HepG2 (cell line): ENCODE measurements around the gene DDN. TPM values are rescaled to one million over a fixed set of nuclear protein-coding genes. Genes with fewer than 3 reads are reported as not detected.

ENCODE experiments used
- ATAC-seq: fragments of 200-7000 bp; cut with Tn5 transposase; 3 replicates; pipeline ENCODE4 v1.9.1; 2020; ENCODE audit warnings: mild to moderate bottlenecking, moderate library complexity
- BruUV-seq: library from RNA; stranded (reverse); fragments of 400-500 nt; replicated peaks from 2 replicates; lab custom pipeline; 2021; lab: Mats Ljungman, UMichigan
- CTCF ChIA-PET: fragments of 300-600 bp; formaldehyde crosslinking; extraction: SDS; loops from one replicate; lab custom pipeline; 2021; ENCODE audit warnings: low total read pairs, inconsistent platforms, low intra/inter-chr PET ratio; lab: Yijun Ruan, JAX
- POLR2A ChIA-PET: fragments of 350-600 bp; sonication (Branson Sonifier 250); formaldehyde crosslinking; loops from one replicate; lab custom pipeline; 2020; ENCODE audit warnings: antibody characterized with exemption, inconsistent platforms; lab: Yijun Ruan, JAX
- DNase-seq: peaks from one replicate; pipeline ENCODE4 v3.0.0-alpha.2; 2015; ENCODE audit warnings: low spot score
- FAIRE-seq: peaks from 3 replicates; lab custom pipeline; 2011; peaks lifted over from hg19 to GRCh38; lab: Jason Lieb, UNC
- H2AFZ ChIP-seq: one replicate; pipeline ENCODE4 v1.6.1; 2011; ENCODE audit warnings: low read length, inconsistent platforms
- H3K27ac ChIP-seq: fragments of 300-600 bp; 3 replicates; pipeline ENCODE4 v1.8.0; 2011; ENCODE audit warnings: mixed run types, mild to moderate bottlenecking, mixed read lengths, low read length, inconsistent platforms; ENCODE audit not compliant: insufficient read depth; ENCODE audit errors: extremely low read length
- H3K27me3 ChIP-seq, 2 experiments: fragments of 200-600 bp in 1 of 2; 2 replicates in 1 of 2; 3 replicates in 1 of 2; pipeline versions ENCODE4 v1.6.0 to v1.8.0; 2011; ENCODE audit warnings: low read length in 2 of 2, mild to moderate bottlenecking in 2 of 2, moderate library complexity in 2 of 2, inconsistent platforms in 1 of 2; ENCODE audit not compliant: insufficient read depth in 2 of 2, control insufficient read depth in 1 of 2
- H3K36me3 ChIP-seq, 2 experiments: fragments of 200-600 bp in 1 of 2; replicated peaks in 1 of 2; 2 replicates in 1 of 2; 3 replicates in 1 of 2; pipeline versions ENCODE4 v1.5.1 to v1.8.0; 2011; ENCODE audit warnings: low read length in 2 of 2, inconsistent platforms in 1 of 2; ENCODE audit not compliant: insufficient read depth in 2 of 2, control insufficient read depth in 1 of 2
- H3K4me1 ChIP-seq: 2 replicates; pipeline ENCODE4 v1.5.1; 2012; ENCODE audit warnings: low read length, inconsistent platforms; ENCODE audit not compliant: insufficient read depth
- H3K4me2 ChIP-seq: 2 replicates; pipeline ENCODE4 v1.6.0; 2011; ENCODE audit warnings: low read depth, low read length, inconsistent platforms
- H3K4me3 ChIP-seq, 3 experiments: fragments of 200-600 bp in 1 of 3; sonication (generic), shearing (Covaris generic) in 1 of 3; replicated peaks in 1 of 3; 2 replicates each; pipeline ENCODE4 v1.5.1; 2011 to 2016; ENCODE audit warnings: low read length in 3 of 3, inconsistent platforms in 2 of 3, low read depth in 2 of 3, mild to moderate bottlenecking in 2 of 3, control low read depth in 1 of 3, mixed read lengths in 1 of 3; ENCODE audit not compliant: insufficient read depth in 1 of 3
- H3K79me2 ChIP-seq: one replicate; pipeline ENCODE4 v1.6.1; 2011; ENCODE audit warnings: low read length, inconsistent platforms; ENCODE audit not compliant: insufficient read depth
- H3K9ac ChIP-seq: 2 replicates; pipeline ENCODE4 v1.6.0; 2011; ENCODE audit warnings: mild to moderate bottlenecking, low read depth, low read length, inconsistent platforms; ENCODE audit not compliant: insufficient read depth
- H3K9me3 ChIP-seq: 2 replicates; pipeline ENCODE4 v1.5.1; 2012; ENCODE audit warnings: mild to moderate bottlenecking, low read length
- H4K20me1 ChIP-seq: 2 replicates; pipeline ENCODE4 v1.6.0; 2011; ENCODE audit warnings: inconsistent platforms, mild to moderate bottlenecking, low read length, moderate library complexity; ENCODE audit not compliant: insufficient read depth
- AGO2 ChIP-seq: fragments of 200-400 bp; formaldehyde crosslinking; optimal IDR thresholded peaks from 2 replicates; pipeline ENCODE3; 2017; ENCODE audit warnings: mild to moderate bottlenecking, low read depth, low read length, moderate library complexity
- BORCS8-MEF2B ChIP-seq: sonication (generic); formaldehyde crosslinking; IDR thresholded peaks from 2 replicates; pipeline ENCODE4 v1.8.0; 2022; ENCODE audit warnings: mild to moderate bottlenecking, missing genetic modification reagents
- CTCF ChIP-seq: sonication (generic); formaldehyde crosslinking; IDR thresholded peaks from 2 replicates; pipeline ENCODE4 v1.5.0; 2020; ENCODE audit warnings: mild to moderate bottlenecking, missing genetic modification reagents, moderate library complexity
- FOXA1 ChIP-seq, 2 experiments: fragments of 450-650 bp in 1 of 2; sonication (generic) in 1 of 2; formaldehyde crosslinking in 1 of 2; IDR thresholded peaks; 2 replicates each; pipeline versions ENCODE4 v1.4.0 to v1.6.1; 2016 to 2020; ENCODE audit warnings: missing genetic modification reagents in 1 of 2
- HIVEP1 ChIP-seq: sonication (generic); formaldehyde crosslinking; IDR thresholded peaks from 2 replicates; pipeline ENCODE4 v1.4.0; 2020; ENCODE audit warnings: mild to moderate bottlenecking, missing genetic modification reagents
- JDP2 ChIP-seq: sonication (generic); formaldehyde crosslinking; IDR thresholded peaks from 2 replicates; pipeline ENCODE4 v1.8.1; 2022; ENCODE audit warnings: missing genetic modification reagents, borderline replicate concordance
- MED1 ChIP-seq: sonication (generic); formaldehyde crosslinking; IDR thresholded peaks from 2 replicates; pipeline ENCODE4 v1.4.0; 2020; ENCODE audit warnings: missing genetic modification reagents
- MTA1 ChIP-seq: sonication (generic); formaldehyde crosslinking; IDR thresholded peaks from 2 replicates; pipeline ENCODE4 v1.4.0; 2020; ENCODE audit warnings: missing genetic modification reagents, mild to moderate bottlenecking, borderline replicate concordance
- NFKBIZ ChIP-seq: IDR thresholded peaks from 2 replicates; pipeline ENCODE4 v1.6.1; 2018; ENCODE audit warnings: missing genetic modification reagents, missing compliant biosample characterization
- STAG1 ChIP-seq: sonication (generic); formaldehyde crosslinking; IDR thresholded peaks from 2 replicates; pipeline ENCODE4 v1.4.0; 2020; ENCODE audit warnings: missing genetic modification reagents
- XRCC5 ChIP-seq: fragments of 200-400 bp; formaldehyde crosslinking; optimal IDR thresholded peaks from 2 replicates; pipeline ENCODE3; 2017; ENCODE audit warnings: mild to moderate bottlenecking, low read length
- ZBTB38 ChIP-seq: sonication (generic); formaldehyde crosslinking; IDR thresholded peaks from 2 replicates; pipeline ENCODE4 v1.5.1; 2020; ENCODE audit warnings: mild to moderate bottlenecking, missing genetic modification reagents
- ZNF12 ChIP-seq: sonication (generic); formaldehyde crosslinking; IDR thresholded peaks from 2 replicates; pipeline ENCODE4 v1.5.0; 2020; ENCODE audit warnings: missing genetic modification reagents
- ZNF660 ChIP-seq: sonication (generic); formaldehyde crosslinking; IDR thresholded peaks from 2 replicates; pipeline ENCODE4 v1.5.1; 2020; ENCODE audit warnings: mild to moderate bottlenecking, low read depth, missing genetic modification reagents, borderline replicate concordance
- ZNF691 ChIP-seq: sonication (generic); formaldehyde crosslinking; IDR thresholded peaks from 2 replicates; pipeline ENCODE4 v1.4.0; 2020; ENCODE audit warnings: missing genetic modification reagents, low read depth, mild to moderate bottlenecking, borderline replicate concordance
- WGBS: methylation state at CpG from one replicate; pipeline ENCODE4 v1.1.6; 2017; ENCODE audit warnings: low lambda C conversion rate; 5-methylcytosine and 5-hydroxymethylcytosine counted together
- in situ Hi-C: cut with HindIII; loops from 2 replicates; pipeline ENCODE4 v1.10.0; 2017; ENCODE audit warnings: low pct_unique_long_range_greater_than_20kb; ENCODE audit not compliant: extremely low pct_ligation_motif_present
- intact Hi-C: fragments of 100-400 bp; cut with micrococcal nuclease; formaldehyde crosslinking; loops from one replicate; pipeline ENCODE4 v1.10.0; 2022; ENCODE audit not compliant: unreplicated experiment
- polyA plus RNA-seq, 8 experiments: library from polyadenylated mRNA; depleted of rRNA in 3 of 8; stranded (reverse) in 7 of 8; unstranded in 1 of 8; fragments of >200 nt; fragmentation: Illumina TruSeq in 4 of 8; extraction: Trizol in 4 of 8; gene quantifications; 2 replicates each; pipeline versions ENCODE4 v1.2.1 to v1.2.3, GENCODE V29; 2011 to 2016; ENCODE audit warnings: low read depth in 4 of 8, missing spikeins in 1 of 8, mixed read lengths in 1 of 8; ENCODE audit not compliant: insufficient read depth in 1 of 8
- total RNA-seq, 5 experiments: library from RNA; depleted of rRNA; stranded (reverse); fragments of >200 nt; fragmentation: Illumina TruSeq; extraction: Trizol; gene quantifications; 2 replicates each; pipeline ENCODE4 v1.2.3, GENCODE V29; 2016; ENCODE audit warnings: low read depth in 1 of 5

DDN gene
- total and polyA plus RNA-seq, 2 of the 13 experiments (the other 11 are each of a cell fraction or from before 2014, with no cell fraction given): 0.24 to 0.53 TPM

GRCh38 chr12:49044660-49045059 lies 45.5 kb upstream of the DDN start:
- ATAC-seq: no peak
- H3K79me2 ChIP-seq: no peaks in the 10 kb centered on the region
- intact Hi-C loops: no loop called here
- H3K4me3 ChIP-seq: no peak overlapping the region
- no peak for FAIRE-seq
- H3K4me1 ChIP-seq: no peaks in the 10 kb centered on the region
- H3K9me3 ChIP-seq: no peaks in the 10 kb centered on the region
- no TSS peak for BruUV-seq
- no peak for TF ChIP-seq NFKBIZ (CRISPR knock-in tag)
- TF ChIP-seq AGO2: peak; percentile 3
- no peak for TF ChIP-seq ZNF660
- TF ChIP-seq MED1 (CRISPR knock-in tag): no peak
- TF ChIP-seq HIVEP1 (CRISPR knock-in tag): no peak
- TF ChIP-seq ZNF12 (CRISPR knock-in tag): no peak
- TF ChIP-seq, all 625 proteins: peak for 1
- DNase-seq: no peak
- H3K36me3 ChIP-seq: peaks cover 61 to 96% of the 10 kb centered on the region in 2 experiments
- ChIA-PET POLR2A (interaction anchor here (2.2 kb wide), 1 partner anchor 11 kb away, joined by 7 read pairs; no protein-coding TSS in a partner anchor), CTCF (no interaction called here)
- no peak overlapping the region for H3K27ac ChIP-seq
- 98% methylated on average over 12 of the region's 12 CpGs for WGBS
- H3K9ac ChIP-seq: no peak overlapping the region
- 0 out of 2 replicates have a peak, but pooled peaks cover 3% of the 10 kb centered on the region for H4K20me1 ChIP-seq
- H3K4me2 ChIP-seq: no peak overlapping the region
- no peak overlapping the region for H2AFZ ChIP-seq
- in situ Hi-C loops: no loop called here
- H3K27me3 ChIP-seq: no peaks in the 10 kb centered on the region

GRCh38 chr12:49043856-49044258 lies 44.7 kb upstream of the DDN start:
- Histone ChIP-seq H3K27ac (no peak overlapping the region), H3K4me2 (no peak overlapping the region), H3K4me3 (no peak overlapping the region), H3K9me3 (no peaks in the 10 kb centered on the region), H3K9ac (no peak overlapping the region), H3K36me3 (peaks cover 59 to 96% of the 10 kb centered on the region in 2 experiments), H3K4me1 (no peaks in the 10 kb centered on the region), H2AFZ (no peak overlapping the region), H3K79me2 (no peaks in the 10 kb centered on the region), H3K27me3 (no peaks in the 10 kb centered on the region), H4K20me1 (0 out of 2 replicates have a peak, but pooled peaks cover 3% of the 10 kb centered on the region)
- FAIRE-seq: peak; percentile 34
- ATAC-seq: peak; percentile 79
- intact Hi-C loops: no loop called here
- BruUV-seq: no TSS peak
- in situ Hi-C loops: no loop called here
- WGBS: 67% methylated on average over 11 of the region's 11 CpGs
- peak; percentile 34 for DNase-seq
- POLR2A ChIA-PET: interaction anchor here (1.2 to 2.2 kb wide), 2 partner anchors 10 to 14 kb away, joined by 4 to 7 read pairs; no protein-coding TSS in a partner anchor
- CTCF ChIA-PET: no interaction called here
- TF ChIP-seq FOXA1 (IDR thresholded peaks at IDR 0.05): no peak
- TF ChIP-seq FOXA1 (CRISPR knock-in tag; IDR thresholded peaks at IDR 0.05): peak; percentile 36; the same call in 1 of the 2 replicates
- no peak for TF ChIP-seq BORCS8-MEF2B
- TF ChIP-seq ZNF691 (CRISPR knock-in tag): peak; percentile 28; the same call in 1 of the 2 replicates
- peak; percentile 65 for TF ChIP-seq ZBTB38 (CRISPR knock-in tag)
- TF ChIP-seq JDP2 (CRISPR knock-in tag): no peak
- TF ChIP-seq XRCC5: peak; percentile 66
- TF ChIP-seq CTCF (CRISPR knock-in tag): peak; percentile 83
- TF ChIP-seq STAG1 (CRISPR knock-in tag): peak; percentile 6; the same call in 1 of the 2 replicates
- TF ChIP-seq MTA1 (CRISPR knock-in tag): 0 out of 2 replicates have a peak, but pooled peaks have one; percentile 37
